NCI-H2171 (cell line): ENCODE data around the gene MEPCE.

ENCODE experiments used
- DNase-seq: peaks from one replicate; lab custom pipeline; 2025; lab: John Stamatoyannopoulos, UW

Gene MEPCE

DNA sequence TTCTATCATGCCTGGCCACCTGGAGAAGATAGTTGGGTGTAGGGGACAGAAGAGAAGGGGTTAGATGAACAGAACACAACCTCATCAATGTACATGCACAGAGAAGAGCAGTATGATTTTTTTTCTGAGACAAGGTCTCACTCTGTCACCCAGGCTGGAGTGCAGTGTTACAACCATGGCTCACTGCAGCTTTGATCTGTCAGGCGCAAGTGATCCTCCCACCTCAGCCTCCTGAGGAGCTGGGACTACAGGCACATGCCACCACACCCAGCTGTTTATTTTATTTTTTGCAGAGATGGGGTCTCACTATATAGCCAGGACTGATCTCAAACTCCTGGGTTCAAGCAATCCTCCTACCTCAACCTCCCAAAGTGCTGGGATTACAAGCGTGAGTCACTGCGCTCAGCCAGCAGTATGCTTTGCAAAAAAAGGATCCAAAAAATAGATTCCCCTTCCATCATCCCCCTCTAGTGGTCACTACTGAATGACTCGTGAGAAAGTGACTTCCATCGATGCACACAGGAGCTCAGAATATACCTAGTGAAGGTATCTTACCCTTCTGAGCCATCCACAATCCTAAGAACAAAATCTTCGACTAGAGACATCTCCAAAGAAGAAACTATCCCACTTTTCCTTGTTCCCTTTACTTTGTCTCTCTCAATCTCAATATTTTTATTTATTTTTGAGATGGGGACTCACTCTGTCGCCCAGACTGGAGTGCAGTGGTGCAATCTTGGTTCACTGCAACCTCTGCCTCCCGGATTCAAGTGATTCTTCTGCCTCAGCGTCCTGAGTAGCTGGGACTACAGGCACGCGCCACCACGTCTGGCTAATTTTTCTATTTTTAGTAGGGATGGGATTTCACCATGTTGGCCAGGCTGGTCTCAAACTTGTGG is 22.1 kb upstream of the MEPCE start:
- DNase-seq, result peak; percentile 53

DNA sequence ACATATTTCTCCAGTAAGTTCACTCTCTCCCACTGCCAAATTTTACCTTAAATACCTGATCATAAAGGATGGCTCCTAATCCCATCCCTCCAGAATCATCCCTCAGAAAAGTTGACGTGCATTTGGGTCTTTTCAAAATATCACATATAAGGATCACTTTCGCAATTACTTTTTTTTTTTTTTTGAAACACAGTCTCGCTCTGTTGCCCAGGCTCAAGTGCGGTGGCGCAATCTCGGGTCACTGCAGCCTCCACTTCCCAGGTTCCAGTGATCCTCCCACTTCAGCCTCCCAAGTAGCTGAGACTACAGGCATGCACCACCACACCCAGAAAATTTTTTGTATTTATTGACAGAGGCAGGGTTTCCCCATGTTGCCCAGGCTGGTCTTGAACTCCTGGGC is 18.5 kb upstream of the MEPCE start:
- DNase-seq, result no peak

DNA sequence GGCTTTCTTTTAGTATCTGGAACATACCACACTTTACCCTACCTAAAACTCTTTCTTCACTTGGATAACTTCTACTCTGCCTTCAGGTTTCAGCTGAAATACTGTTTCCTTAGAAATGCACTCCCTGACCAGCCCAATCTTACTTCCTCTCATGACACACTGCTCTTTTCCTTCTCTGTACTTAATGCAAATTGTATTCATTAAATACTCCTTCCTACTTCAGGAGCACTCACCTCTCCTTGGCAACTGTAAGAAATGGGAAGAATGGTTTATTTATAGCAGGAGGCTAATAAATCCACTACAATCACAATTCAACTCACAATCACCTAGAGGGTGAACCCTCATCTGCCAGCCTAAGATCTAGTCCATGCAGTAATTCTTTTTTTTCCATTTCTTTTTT is 16.3 kb upstream of the MEPCE start:
- no peak for DNase-seq

DNA sequence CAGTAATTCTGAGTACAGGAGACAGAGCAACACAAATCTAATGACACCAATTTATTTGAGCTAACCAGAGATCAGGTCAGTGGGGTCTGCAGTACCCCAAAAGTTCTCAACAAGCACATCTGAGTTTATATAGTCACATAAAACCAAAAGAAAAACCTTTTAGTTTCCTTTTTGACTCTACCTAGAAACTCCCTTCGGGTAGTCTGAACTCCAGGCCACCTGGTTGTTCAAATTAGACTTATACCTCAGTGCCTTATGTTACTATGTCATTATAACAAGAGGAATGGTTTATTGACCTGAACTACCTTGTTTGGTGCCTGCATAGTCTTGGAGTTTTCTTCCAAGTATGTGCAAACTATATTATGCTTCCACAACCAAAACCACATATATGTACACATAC is 15.7 kb upstream of the MEPCE start:
- DNase-seq, result no peak

DNA sequence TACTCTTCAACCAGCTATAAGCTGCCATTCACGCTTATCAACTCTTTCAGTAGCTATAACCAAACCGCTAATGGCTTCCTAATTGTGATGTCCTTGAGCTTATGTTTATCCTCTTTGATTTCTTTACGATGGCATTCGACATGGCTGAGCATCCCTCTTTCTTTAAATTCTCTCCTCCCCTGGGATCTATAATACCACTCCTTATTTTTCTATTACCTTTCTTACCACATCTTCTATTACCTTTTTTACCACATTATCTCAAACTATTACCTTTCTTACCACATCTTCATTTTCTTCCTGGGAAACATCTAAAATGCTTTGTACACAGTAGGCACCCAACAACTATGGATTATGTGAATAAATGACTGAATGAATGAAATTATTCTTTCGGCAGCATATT is 14.2 kb upstream of the MEPCE start:
- DNase-seq, result no peak

DNA sequence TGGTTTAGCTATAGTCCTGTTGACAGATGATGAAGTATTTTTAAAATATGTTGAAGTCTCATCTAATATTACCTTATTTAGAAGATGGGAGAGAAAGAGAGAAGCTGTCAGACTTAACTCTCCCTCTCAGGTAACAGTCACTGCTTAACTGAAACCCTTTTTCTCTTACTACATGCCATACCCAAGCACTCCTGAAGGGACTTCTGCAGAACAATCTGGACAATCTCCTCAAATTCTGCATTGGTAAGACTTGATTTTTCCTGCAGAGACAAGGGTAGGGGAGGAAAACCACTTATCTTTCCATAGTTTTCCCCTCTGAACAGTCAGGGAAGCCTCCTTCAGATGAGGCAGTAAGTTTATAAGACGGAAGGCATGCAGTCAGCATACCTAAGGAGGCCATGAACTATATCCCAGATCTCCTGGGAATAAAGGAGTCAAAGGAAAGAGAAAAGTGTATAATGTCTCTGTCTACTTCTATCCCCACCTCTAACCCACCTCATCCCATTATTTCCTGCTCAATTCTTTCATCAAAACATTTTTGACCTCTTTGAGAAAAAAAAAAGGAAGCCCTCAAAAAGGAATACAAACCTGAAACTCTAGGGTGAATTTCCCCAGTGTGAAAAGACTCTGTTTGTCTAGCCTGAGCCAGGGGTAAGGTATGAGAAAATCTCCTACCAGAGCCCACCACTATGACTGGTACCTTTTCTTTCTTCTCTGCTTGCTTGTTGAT is 10.5 kb upstream of the MEPCE start:
- no peak for DNase-seq

DNA sequence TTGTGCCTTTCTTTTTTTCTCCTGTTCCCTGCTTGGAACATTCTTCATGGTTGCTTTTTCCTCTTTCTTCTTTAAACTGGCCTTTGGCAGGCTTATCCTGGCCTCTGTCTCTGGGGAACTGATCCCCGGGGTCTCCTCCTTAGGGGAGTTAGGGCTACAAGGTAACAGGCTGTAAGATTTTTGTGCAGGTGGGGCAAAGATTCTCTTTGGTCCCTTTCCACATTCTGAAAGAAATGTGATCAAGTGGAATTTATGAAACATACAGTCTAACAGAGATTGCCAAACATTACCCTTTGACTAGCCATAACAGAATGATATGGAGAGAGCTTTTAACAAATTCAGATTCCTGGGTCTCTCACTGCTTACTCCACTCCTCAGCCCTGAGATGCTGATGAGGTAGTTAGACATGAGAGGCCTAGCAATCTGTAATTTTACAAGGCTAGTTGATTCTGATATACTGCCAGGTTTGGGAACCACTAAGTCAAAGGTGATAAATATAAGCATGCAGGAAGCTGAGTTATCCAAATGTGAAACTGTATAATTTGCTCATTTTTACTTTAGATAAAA is 9.9 kb upstream of the MEPCE start:
- DNase-seq, result no peak

DNA sequence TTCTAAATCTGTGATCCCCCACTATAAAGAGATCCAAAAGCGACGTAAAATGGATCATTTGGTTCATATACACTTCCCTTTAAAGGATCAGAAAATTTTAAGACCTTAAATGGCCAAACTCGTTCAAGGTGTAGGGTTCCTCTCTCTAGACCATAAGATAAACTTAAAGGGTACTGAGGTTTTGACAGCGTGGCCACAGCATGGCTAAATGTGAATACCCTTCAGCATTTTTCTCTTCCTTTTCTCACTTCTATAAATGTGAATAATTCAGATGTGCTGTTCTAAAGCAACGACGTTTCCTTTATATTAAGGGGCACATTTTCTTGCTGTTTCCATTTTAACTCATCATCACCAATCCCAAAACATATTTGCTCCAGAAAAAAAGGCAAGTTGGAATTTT is 6.3 kb upstream of the MEPCE start:
- no peak for DNase-seq

DNA sequence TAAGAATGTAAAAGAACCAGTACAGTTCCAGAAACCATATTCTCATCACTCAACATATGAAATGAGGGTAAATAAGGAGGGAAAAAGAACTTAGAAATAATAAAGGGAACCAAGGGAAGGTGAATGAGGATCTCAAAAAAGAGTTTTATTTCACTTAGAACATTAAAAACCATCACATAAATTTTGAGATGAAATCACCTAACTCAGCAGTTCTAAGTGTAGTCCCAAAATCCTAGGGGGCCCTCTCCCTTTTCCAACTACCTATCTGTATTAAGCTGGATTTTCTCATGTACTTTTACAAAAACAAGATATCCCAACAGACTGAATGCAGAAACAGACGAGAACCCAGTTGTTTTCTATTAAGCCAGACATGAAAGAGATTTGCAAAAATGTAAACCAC is 4.3 kb upstream of the MEPCE start:
- no peak for DNase-seq

DNA sequence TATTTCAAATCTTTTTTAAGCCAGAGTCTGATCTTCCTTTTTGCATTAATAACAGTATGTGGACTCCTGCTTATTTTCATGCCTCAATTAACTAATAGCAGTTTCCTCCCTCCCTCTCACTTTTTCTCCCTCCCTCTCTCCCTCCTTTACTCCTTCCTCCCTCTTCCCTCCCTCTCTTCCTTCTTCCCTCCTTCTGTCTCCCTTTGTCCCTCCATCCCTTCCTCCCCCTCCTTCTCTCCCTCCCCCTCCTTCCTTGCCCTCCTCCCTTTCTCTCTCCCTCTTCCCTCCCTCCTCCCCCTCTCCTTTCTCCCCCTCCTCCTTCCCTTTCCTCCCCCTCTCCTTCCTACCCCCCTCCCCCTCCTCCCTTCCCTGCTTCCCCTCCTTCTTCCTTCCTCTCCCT is 3.1 kb upstream of the MEPCE start:
- DNase-seq, result no peak

DNA sequence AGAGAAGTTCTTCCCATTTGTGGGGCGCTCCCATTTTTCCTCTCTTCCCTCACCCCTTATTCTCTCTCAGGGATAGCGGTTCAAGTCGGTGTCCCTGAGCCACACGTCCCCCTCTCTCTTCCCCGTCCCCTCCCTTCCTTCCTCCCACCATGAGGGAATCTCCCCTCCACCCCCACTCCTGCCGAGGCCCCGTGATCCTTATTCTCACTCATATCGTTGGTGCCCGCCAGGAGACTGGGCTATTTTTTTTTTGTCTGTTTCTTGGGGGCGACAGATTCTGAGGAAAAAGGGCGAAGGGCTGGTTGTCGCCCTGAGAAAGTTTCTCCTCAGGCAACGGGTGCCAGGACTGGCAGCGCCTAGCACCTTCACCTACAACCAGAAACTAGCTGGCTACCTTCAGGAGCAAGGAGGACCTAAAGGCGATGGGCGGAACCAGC is 1.9 kb upstream of the MEPCE start:
- no peak for DNase-seq

DNA sequence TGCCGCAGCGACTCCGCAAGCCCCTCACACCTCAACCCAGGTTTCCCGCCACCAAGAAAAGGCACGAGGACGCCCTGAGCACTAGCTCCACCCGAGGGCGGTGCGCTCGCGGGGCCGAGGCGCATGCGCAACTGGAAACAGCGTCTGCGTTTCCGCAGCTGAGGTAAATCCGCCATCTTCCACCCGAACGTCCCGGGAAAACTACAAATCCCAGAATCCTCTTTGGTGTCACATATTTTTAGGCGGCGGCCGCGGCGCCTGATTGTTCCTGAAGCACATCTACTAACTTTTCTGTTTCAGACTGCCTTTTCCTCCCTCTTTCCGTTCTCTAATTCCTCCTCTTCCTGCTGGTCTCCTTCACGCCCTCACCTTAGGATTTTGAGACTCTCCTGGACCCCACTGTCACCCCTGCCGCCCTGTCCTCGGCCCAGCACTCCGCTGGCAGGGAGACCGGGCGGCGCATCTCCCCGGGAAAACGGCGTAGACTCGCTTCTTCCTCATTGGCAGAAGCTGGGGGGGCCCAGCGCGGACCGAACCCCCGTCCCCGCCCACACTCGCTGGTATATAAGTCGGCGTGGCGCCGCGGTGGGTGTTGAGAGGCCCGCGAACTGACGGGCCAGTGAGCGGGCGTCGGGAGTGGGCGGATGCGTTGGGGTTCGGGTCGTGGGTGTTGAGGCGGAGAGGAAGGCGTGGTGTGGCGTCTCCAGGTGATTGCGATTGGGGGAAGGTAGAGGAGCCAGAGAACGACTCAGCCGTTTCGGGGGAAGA is 1.2 kb upstream of the MEPCE start, which contains the start of gene ZCWPW1:
TSS of gene ZCWPW1 (minus strand) at position 505 of the 768 bp plus-strand sequence. CDS start 8,054 bp downstream, outside the sequence.
- DNase-seq, result peak; percentile 90

DNA sequence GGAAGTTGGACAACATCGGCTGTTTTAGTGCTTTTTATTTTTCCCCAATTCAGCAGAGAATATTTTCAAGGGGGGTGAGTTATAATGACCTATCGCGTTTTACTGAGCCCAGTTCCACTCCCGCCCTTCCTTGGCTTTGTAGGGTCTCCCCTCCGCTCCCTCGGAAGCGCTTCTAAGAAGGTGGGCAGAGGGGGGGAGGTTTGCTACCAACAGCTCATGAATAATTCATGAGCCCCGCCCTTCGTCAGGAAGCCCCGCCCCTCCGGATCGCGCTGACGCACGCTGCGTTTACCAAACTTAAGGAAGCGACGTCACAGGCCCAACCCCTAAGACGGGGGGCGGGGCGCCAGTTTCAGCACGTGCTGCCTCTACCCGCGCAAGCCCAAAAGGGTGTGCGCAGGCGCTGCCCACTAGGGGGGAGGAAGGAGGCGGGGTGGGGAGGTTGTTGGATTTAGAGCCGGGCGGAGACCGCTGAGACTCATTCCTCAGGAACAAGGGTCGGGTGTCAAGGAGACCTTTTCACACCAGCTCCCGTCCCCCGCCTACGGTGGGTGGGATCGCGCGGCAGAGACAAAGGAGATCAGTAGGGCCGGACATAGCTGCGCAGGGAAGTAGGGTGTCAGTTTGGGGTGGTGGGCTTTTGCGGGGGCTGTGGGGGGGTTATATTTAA is 529 bp upstream of the MEPCE start:
- peak; percentile 99 for DNase-seq

DNA sequence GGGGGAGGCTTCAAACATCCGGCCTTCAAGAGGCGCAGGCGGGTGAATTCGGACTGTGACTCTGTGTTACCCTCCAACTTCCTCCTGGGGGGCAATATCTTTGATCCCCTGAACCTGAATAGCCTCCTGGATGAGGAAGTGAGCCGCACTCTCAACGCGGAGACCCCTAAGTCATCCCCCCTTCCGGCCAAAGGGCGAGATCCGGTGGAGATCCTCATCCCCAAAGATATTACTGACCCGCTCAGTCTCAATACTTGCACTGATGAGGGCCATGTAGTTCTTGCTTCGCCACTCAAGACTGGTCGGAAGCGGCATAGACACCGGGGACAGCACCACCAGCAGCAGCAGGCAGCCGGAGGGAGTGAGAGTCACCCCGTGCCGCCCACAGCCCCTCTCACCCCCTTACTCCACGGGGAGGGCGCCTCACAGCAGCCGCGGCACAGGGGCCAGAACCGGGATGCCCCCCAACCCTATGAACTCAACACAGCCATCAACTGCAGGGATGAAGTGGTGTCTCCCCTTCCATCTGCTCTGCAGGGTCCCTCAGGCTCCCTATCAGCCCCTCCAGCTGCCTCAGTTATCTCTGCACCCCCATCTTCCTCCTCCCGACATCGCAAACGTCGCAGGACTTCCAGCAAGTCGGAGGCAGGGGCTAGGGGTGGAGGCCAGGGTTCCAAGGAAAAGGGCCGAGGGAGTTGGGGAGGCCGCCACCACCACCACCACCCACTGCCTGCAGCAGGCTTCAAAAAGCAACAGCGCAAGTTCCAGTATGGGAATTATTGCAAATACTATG is 1.1 kb downstream of the MEPCE start:
- DNase-seq, result no peak

DNA sequence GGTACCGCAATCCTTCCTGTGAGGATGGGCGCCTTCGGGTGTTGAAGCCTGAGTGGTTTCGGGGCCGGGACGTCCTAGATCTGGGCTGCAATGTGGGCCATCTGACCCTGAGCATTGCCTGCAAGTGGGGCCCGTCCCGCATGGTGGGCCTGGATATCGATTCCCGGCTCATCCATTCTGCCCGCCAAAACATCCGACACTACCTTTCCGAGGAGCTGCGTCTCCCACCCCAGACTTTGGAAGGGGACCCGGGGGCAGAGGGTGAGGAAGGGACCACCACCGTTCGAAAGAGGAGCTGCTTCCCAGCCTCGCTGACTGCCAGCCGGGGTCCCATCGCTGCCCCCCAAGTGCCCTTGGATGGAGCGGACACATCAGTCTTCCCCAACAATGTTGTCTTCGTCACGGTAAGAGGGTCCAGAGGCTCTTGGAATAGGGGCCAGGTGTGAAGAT is 1.7 kb downstream of the MEPCE start:
- no peak for DNase-seq

DNA sequence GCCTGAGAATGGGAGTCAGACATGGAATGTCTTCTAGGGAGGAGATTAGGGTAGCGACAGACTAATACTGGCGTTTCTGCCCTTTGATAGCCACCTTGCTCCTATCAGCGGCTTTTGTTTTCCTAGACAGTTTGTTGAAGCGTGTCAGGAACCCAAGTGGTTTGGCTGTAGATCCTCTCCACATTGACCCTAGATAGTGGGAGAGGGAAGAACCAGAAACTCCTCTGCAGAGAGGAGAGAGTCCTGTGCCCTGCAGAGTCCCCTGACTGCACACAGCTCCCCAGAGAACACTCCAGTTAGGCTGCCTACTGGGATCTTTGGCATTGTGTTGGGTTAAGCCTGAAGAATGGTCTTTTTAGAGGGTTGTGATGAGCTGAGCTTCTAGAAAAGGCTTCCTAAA is 2.4 kb downstream of the MEPCE start:
- DNase-seq, result no peak

DNA sequence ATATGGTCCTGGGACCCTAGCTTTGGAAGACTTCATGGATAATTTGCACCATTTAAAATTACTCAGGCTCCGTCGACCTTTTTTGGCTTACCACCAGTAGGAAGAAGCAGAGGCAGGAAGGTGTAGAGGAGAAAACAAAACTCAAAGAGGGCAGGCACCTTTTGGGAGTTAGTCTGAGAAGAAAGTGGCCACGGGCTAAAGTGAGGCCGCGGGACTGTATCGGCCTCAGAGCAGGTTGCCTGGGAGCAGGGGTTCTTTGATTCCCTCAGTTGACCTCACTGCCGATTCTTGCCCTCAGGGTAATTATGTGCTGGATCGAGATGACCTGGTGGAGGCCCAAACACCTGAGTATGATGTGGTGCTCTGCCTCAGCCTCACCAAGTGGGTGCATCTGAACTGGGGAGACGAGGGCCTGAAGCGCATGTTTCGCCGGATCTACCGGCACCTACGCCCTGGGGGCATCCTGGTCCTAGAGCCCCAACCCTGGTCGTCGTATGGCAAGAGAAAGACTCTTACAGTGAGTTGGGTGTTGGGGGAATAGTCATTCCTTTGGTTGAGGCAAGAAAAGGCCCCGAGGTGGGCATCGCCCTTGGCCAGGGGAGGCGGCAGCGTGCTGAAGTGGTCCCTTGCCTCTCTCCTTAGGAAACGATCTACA is 3.1 kb downstream of the MEPCE start:
- DNase-seq, result no peak

DNA sequence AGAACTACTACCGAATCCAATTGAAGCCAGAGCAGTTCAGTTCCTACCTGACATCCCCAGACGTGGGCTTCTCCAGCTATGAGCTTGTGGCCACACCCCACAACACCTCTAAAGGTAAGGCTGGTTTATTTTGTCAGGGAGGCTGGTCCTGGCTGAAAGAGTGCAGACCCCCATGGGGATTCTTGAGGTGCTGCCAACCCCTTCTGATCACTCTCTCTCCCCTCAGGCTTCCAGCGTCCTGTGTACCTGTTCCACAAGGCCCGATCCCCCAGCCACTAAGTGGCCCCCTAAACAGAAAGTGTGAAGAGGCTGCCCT is 3.6 kb downstream of the MEPCE start:
- no peak for DNase-seq

DNA sequence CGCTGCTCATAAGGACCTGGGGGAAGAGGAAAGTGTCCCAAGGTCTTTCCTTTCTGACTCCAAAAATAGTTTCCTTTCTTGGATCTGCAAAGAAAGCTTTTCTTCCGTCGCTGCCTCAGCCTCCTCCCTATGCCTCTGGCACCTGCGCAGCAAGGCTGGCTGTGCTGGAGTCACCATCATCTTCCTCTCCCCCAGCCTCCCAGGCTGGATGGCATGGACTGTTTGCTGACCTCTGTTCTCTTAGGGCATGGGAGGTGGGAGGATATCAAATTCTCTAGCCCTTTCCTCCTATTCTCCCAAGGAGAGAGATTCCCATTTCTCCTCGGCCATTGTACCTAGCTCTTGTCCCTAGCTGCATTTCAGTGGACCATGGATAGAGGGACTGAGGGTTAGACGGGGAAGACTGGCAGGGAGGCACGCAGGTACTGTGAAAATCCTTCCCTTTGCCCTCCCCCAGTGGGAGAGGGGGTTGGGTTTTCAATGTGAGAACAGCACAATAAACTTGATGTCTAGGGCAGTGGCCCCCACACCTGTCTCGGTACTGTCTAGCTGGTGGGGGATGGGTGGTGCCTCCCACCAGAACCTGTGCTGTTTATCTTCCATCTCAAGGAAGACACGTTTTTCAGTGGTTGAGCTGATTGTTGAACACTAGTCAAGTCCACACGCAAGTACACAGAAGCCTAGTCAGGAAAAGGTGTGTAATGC is 4.1 kb downstream of the MEPCE start:
- DNase-seq, result no peak
